ENCODE results near the gene EPS8L2.

- TF ChIP-seq, protein P1, sequence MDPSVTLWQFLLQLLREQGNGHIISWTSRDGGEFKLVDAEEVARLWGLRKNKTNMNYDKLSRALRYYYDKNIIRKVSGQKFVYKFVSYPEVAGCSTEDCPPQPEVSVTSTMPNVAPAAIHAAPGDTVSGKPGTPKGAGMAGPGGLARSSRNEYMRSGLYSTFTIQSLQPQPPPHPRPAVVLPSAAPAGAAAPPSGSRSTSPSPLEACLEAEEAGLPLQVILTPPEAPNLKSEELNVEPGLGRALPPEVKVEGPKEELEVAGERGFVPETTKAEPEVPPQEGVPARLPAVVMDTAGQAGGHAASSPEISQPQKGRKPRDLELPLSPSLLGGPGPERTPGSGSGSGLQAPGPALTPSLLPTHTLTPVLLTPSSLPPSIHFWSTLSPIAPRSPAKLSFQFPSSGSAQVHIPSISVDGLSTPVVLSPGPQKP (IDR thresholded peaks at IDR 0.05; ENCODE audit: borderline replicate concordance, low read depth, low read length): no peak
- TF ChIP-seq CTCF (conservative IDR thresholded peaks at IDR 0.05; ENCODE audit: low read depth, low read length) (no peak), NFE2L2 (IDR thresholded peaks at IDR 0.05; ENCODE audit: low read depth, low read length) (no peak), MAZ (IDR thresholded peaks at IDR 0.05; ENCODE audit: borderline replicate concordance, low read depth, low read length) (no peak), POLR2A (IDR thresholded peaks at IDR 0.05; ENCODE audit: low read depth, low read length) (no peak), RCOR1 (IDR thresholded peaks at IDR 0.05; ENCODE audit: insufficient replicate concordance, low read length) (no peak), MAFK (IDR thresholded peaks at IDR 0.05; ENCODE audit: low read depth, low read length) (no peak), MXI1 (IDR thresholded peaks at IDR 0.05; ENCODE audit: borderline replicate concordance, low read depth, low read length) (no peak), USF2 (IDR thresholded peaks at IDR 0.05; ENCODE audit: low read depth, low read length) (no peak), RAD21 (IDR thresholded peaks at IDR 0.05; ENCODE audit: low read length) (no peak), RFX5 (IDR thresholded peaks at IDR 0.05; ENCODE audit: low read depth, low read length) (no peak), CEBPB (IDR thresholded peaks at IDR 0.05; ENCODE audit: low read depth, low read length) (no peak)
Observed at GRCh38 chr11:721741-722345, 15.8 kb downstream of the EPS8L2 start.
